ENCODE data around the gene IQCN.

The IQCN gene

GRCh38 chr19:18262144-18262543, 12.1 kb downstream of the IQCN start:
- H3K27me3 Mint-ChIP-seq: no peaks in the 10 kb centered on the region
- peaks cover 8% of the 10 kb centered on the region for H3K36me3 Mint-ChIP-seq
- DNase-seq: no peak
- H3K27ac Mint-ChIP-seq: no peak overlapping the region
- CTCF ChIA-PET: interaction anchor here (0.6 to 1.7 kb wide), 4 partner anchors 8 to 64 kb away, joined by 3 to 6 read pairs (median 4); no protein-coding TSS in a partner anchor
- H3K4me1 Mint-ChIP-seq: no peaks in the 10 kb centered on the region
- no peak overlapping the region for H3K4me3 Mint-ChIP-seq
- H3K9me3 Mint-ChIP-seq: no peaks in the 10 kb centered on the region

GRCh38 chr19:18261474-18261873, 12.8 kb downstream of the IQCN start:
- H3K4me1 Mint-ChIP-seq: no peaks in the 10 kb centered on the region
- no peak overlapping the region for H3K4me3 Mint-ChIP-seq
- CTCF ChIA-PET: interaction anchor here (0.9 to 1.4 kb wide), 3 partner anchors 10 to 64 kb away, joined by 3 to 6 read pairs (median 3); no protein-coding TSS in a partner anchor
- no peak overlapping the region for H3K27ac Mint-ChIP-seq
- H3K36me3 Mint-ChIP-seq: peaks cover 6% of the 10 kb centered on the region
- no peak for DNase-seq
- H3K27me3 Mint-ChIP-seq: peaks cover 6% of the 10 kb centered on the region
- H3K9me3 Mint-ChIP-seq: no peaks in the 10 kb centered on the region

GRCh38 chr19:18259893-18260292, 14.4 kb downstream of the IQCN start:
- CTCF ChIA-PET: no interaction called here
- H3K4me3 Mint-ChIP-seq: no peak overlapping the region
- H3K27me3 Mint-ChIP-seq: peaks cover 19% of the 10 kb centered on the region
- DNase-seq: no peak
- no peaks in the 10 kb centered on the region for H3K4me1 Mint-ChIP-seq
- no peaks in the 10 kb centered on the region for H3K9me3 Mint-ChIP-seq
- H3K27ac Mint-ChIP-seq: no peak overlapping the region
- no peaks in the 10 kb centered on the region for H3K36me3 Mint-ChIP-seq

- H3K36me3 Mint-ChIP-seq: no peaks in the 10 kb centered on the region
- CTCF ChIA-PET: no interaction called here
- H3K4me1 Mint-ChIP-seq: peaks cover 2% of the 10 kb centered on the region
- no peak overlapping the region for H3K27ac Mint-ChIP-seq
- DNase-seq: no peak
- no peaks in the 10 kb centered on the region for H3K9me3 Mint-ChIP-seq
- peaks cover 40% of the 10 kb centered on the region for H3K27me3 Mint-ChIP-seq
- no peak overlapping the region for H3K4me3 Mint-ChIP-seq
Measured at GRCh38 chr19:18257503-18258470, 16.5 kb downstream of the IQCN start.

- H3K4me3 Mint-ChIP-seq: no peak overlapping the region
- no peak overlapping the region for H3K27ac Mint-ChIP-seq
Measured at GRCh38 chr19:18254546-18255503, 19.4 kb downstream of the IQCN start.

DNA sequence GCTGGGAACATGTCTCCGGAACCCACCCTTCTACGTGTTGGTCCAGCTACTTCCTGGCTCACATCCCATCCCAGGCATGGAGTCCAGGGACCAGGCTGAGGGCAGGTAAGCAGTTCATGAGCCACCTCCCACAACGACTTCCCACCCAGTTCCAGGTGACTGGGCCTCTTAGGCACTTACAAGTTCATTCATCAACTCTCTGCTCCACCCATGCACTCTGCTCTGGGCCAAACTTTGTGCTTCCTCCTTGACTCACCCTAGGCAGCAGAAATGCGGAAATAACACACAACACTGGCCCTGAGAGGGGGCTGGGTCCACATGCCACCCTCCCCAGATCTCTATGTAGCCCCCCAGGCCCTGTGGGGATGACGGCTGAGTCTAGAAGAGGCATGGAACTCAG, 20.5 kb downstream of the IQCN start:
- Mint-ChIP-seq H3K27me3 (peaks cover 61% of the 10 kb centered on the region), H3K9me3 (no peaks in the 10 kb centered on the region), H3K27ac (no peak overlapping the region), H3K4me1 (peaks cover 5% of the 10 kb centered on the region), H3K36me3 (no peaks in the 10 kb centered on the region), H3K4me3 (no peak overlapping the region)
- no peak for DNase-seq
- CTCF ChIA-PET: interaction anchor here (1.2 to 9.1 kb wide), 7 partner anchors 9 to 75 kb away, joined by 3 to 134 read pairs (median 6); partner anchors contain the start of gene RAB3A

More at GRCh38 chr19:18254546-18255503, 19.4 kb downstream of the IQCN start:
- H3K27me3 Mint-ChIP-seq: peaks cover 58% of the 10 kb centered on the region
- no peak for DNase-seq
- H3K9me3 Mint-ChIP-seq: no peaks in the 10 kb centered on the region
- CTCF ChIA-PET: interaction anchor here (0.8 to 9.1 kb wide), 8 partner anchors 8 to 74 kb away, joined by 3 to 134 read pairs (median 5); partner anchors contain the start of genes MPV17L2 and RAB3A
- H3K36me3 Mint-ChIP-seq: no peaks in the 10 kb centered on the region
- peaks cover 5% of the 10 kb centered on the region for H3K4me1 Mint-ChIP-seq

- Mint-ChIP-seq H3K4me1 (peaks cover 5% of the 10 kb centered on the region), H3K27me3 (peaks cover 65% of the 10 kb centered on the region), H3K36me3 (no peaks in the 10 kb centered on the region), H3K27ac (no peak overlapping the region), H3K4me3 (no peak overlapping the region), H3K9me3 (no peaks in the 10 kb centered on the region)
- CTCF ChIA-PET: interaction anchor here (0.8 to 9.1 kb wide), 10 partner anchors 10 to 112 kb away, joined by 3 to 134 read pairs (median 6); partner anchors contain the start of genes MPV17L2 and RAB3A
- DNase-seq: no peak
Measured at GRCh38 chr19:18253130-18253529, 21.1 kb downstream of the IQCN start.

DNA sequence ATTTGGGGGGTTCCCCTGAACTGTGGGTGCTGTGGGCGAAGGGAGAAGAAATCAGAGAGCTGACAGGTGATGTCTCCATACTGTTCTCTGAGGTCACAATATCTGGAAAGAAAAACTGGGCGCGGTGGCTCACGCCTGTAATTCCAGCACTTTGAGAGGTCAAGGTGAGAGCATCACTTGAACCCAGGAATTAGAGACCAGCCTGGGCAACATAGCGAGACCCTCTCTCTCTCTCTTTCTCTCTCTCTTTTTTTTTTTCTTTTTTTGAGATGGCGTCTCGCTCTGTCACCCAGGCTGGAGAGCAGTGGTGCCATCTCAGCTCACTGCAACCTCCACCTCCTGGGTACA, 21.9 kb downstream of the IQCN start:
- H3K36me3 Mint-ChIP-seq: no peaks in the 10 kb centered on the region
- no peak overlapping the region for H3K4me3 Mint-ChIP-seq
- no peak for DNase-seq
- peaks cover 65% of the 10 kb centered on the region for H3K27me3 Mint-ChIP-seq
- no peak overlapping the region for H3K27ac Mint-ChIP-seq
- no peaks in the 10 kb centered on the region for H3K9me3 Mint-ChIP-seq
- CTCF ChIA-PET: interaction anchor here (0.7 to 9.1 kb wide), 21 partner anchors 9 to 346 kb away, joined by 3 to 134 read pairs (median 4); partner anchors contain the start of genes MPV17L2 and RAB3A
- peaks cover 5% of the 10 kb centered on the region for H3K4me1 Mint-ChIP-seq

GRCh38 chr19:18251587-18252369, 22.5 kb downstream of the IQCN start:
- no peaks in the 10 kb centered on the region for H3K36me3 Mint-ChIP-seq
- H3K27ac Mint-ChIP-seq: no peak overlapping the region
- H3K27me3 Mint-ChIP-seq: peaks cover 61% of the 10 kb centered on the region
- no peaks in the 10 kb centered on the region for H3K9me3 Mint-ChIP-seq
- no peak overlapping the region for H3K4me3 Mint-ChIP-seq
- H3K4me1 Mint-ChIP-seq: peaks cover 5% of the 10 kb centered on the region
- peak; percentile 88 for DNase-seq
- CTCF ChIA-PET: interaction anchor here (0.6 to 9.1 kb wide), 21 partner anchors 9 to 346 kb away, joined by 3 to 134 read pairs (median 5); partner anchors contain the start of genes MPV17L2 and RAB3A

DNA sequence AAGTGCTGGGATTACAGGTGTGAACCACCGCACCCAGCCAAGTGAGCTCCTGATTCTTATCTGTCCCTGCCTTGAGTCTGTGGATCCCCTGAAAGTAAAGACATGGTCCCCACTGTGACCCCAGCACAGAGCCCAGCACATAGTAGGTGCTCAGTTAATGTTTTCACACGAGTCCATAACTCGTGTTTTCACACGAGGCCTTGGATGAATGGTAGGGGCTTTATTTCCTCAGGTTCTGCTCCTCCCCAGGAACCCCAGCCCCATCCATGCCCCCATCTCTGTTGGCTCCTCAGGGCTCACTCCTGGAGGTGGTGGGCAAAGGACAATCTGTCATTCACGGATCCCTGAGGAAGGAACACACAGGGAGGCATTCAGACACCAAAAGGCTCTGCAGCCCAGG, 24.4 kb downstream of the IQCN start:
- H3K27me3 Mint-ChIP-seq: peaks cover 45% of the 10 kb centered on the region
- H3K9me3 Mint-ChIP-seq: no peaks in the 10 kb centered on the region
- DNase-seq: no peak
- H3K4me1 Mint-ChIP-seq: peaks cover 5% of the 10 kb centered on the region
- CTCF ChIA-PET: interaction anchor here (1.2 to 9.1 kb wide), 3 partner anchors 43 to 139 kb away, joined by 3 to 134 read pairs (median 3); partner anchors contain the start of gene RAB3A
- H3K36me3 Mint-ChIP-seq: no peaks in the 10 kb centered on the region
- H3K27ac Mint-ChIP-seq: no peak overlapping the region
- H3K4me3 Mint-ChIP-seq: no peak overlapping the region

GRCh38 chr19:18245297-18245696, 29.0 kb downstream of the IQCN start:
- no peak overlapping the region for H3K27ac Mint-ChIP-seq

GRCh38 chr19:18239303-18239702, 34.9 kb downstream of the IQCN start:
- H3K9me3 Mint-ChIP-seq: no peaks in the 10 kb centered on the region
- peak; percentile 49 for DNase-seq
- no peak overlapping the region for H3K27ac Mint-ChIP-seq
- CTCF ChIA-PET: interaction anchor here (1.2 to 3.3 kb wide), 4 partner anchors 13 to 172 kb away, joined by 3 to 10 read pairs (median 4); no protein-coding TSS in a partner anchor
- H3K27me3 Mint-ChIP-seq: peaks cover 38% of the 10 kb centered on the region
- no peaks in the 10 kb centered on the region for H3K36me3 Mint-ChIP-seq
- H3K4me1 Mint-ChIP-seq: no peaks in the 10 kb centered on the region
- no peak overlapping the region for H3K4me3 Mint-ChIP-seq

More at GRCh38 chr19:18245297-18245696, 29.0 kb downstream of the IQCN start:
- CTCF ChIA-PET: interaction anchor here (1.2 to 2.4 kb wide), 2 partner anchors 9 to 37 kb away, joined by 4 to 8 read pairs; a partner anchor contains a TSS
- H3K4me3 Mint-ChIP-seq: no peak overlapping the region
- H3K27me3 Mint-ChIP-seq: peaks cover 28% of the 10 kb centered on the region
- H3K36me3 Mint-ChIP-seq: no peaks in the 10 kb centered on the region
- H3K9me3 Mint-ChIP-seq: no peaks in the 10 kb centered on the region
- H3K4me1 Mint-ChIP-seq: no peaks in the 10 kb centered on the region
- DNase-seq: no peak

DNA sequence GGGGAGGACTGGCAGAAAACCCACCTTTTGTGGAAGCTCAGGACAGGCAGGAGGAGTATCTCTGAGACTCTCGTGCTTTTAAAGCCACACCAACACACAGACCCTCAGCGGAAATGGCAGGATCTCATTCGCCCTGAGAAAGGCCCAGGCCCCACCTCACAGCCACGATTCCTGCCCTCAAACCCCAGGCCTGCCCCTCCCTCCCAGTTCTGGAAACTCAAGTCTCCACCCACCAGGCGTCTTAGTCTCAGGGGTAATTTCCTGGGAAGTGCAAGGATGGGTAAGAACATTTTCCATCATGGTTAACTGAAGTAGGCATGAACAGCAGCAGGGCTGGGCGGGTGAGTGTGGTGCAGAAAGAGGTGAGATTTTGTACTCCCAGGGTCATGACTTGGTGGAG, 40.1 kb downstream of the IQCN start:
- Mint-ChIP-seq H3K4me1 (peaks cover 5% of the 10 kb centered on the region), H3K27ac (no peak overlapping the region), H3K27me3 (peaks cover 66% of the 10 kb centered on the region), H3K9me3 (peaks cover 5% of the 10 kb centered on the region), H3K4me3 (no peak overlapping the region), H3K36me3 (no peaks in the 10 kb centered on the region)
- DNase-seq: no peak
- CTCF ChIA-PET: no interaction called here
